ENCODE data around the gene KRT222.

Gene KRT222

GRCh38 chr17:40664582-40665333 is at the start of gene KRT222:
TSS of gene KRT222 (minus strand) at chr17:40665177. CDS start at chr17:40665099, 78 bp downstream.
- no peak for DNase-seq

- no peak for DNase-seq
Observed at GRCh38 chr17:40714473-40714872, 49.5 kb upstream of the KRT222 start.

DNA sequence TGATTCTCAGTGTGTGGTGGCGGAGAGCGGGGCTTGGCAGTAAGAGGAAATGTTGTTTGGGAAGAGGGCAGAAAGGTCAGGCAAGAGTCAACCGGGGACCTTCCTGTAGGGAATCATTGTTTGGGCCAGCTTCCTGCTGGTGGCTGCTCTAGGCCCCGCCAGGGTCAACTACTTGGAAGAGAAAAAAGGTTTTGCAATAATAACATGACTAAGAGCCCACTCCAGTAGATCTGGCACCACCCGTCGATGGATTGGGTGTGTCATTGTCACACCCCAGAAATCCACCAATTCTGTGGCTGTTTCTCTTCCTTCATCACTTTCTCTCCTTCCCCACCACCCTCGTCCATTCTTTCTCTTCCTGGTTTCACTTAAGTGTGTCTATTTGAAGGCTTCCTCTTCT is 42.8 kb upstream of the KRT222 start:
- no peak for DNase-seq

- DNase-seq, result no peak
Observed at GRCh38 chr17:40705584-40705983, 40.6 kb upstream of the KRT222 start.

GRCh38 chr17:40703652-40704051 is 38.7 kb upstream of the KRT222 start, which contains the start of gene KRT24:
TSS of gene KRT24 (minus strand) at chr17:40703752. CDS start at chr17:40703693, 59 bp downstream.
- no peak for DNase-seq

DNA sequence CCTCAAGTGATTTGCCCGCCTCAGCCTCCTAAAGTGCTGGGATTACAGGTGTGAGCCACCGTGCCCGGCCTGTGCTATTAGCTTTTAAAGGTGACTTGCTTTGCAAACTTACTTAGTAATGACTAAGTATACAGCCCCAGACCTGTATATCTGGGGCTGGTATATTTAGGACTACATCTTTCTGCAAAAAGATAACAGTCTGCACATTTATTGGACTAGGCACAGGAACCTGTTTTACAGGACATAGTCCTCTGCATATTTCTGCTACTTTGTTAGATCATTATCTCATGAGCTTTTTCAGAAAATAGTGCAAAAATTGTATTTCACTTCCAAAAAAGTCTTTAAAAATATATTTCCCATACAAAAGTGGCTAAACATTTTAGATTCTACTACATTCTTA is 37.3 kb upstream of the KRT222 start:
- no peak for DNase-seq

- DNase-seq, result no peak
Observed at GRCh38 chr17:40699853-40700252, 34.9 kb upstream of the KRT222 start.

GRCh38 chr17:40699371-40699770 is 34.4 kb upstream of the KRT222 start:
- no peak for DNase-seq

DNA sequence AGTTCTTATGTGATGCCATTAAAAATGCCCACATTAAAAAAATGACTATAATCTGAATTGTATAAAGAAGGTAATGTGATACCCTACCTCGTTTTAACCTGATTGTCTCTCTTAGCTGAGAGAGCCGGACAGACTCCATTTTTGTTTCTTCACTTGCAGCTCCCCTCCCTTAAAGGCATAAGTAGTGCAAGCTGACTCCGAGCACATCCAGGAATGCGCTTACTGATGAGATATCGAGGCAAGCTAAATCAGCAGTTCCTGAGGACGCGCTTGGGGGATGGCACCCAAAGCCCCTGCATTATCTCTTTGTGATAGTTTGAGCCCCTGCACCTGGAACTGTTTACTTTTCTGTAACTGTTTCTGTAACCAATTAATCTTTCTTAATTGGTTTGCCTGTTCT is 32.3 kb upstream of the KRT222 start:
- DNase-seq, result no peak

- no peak for DNase-seq
Observed at GRCh38 chr17:40696651-40697072, 31.7 kb upstream of the KRT222 start.

- DNase-seq, result no peak
Observed at GRCh38 chr17:40695874-40696472, 31.0 kb upstream of the KRT222 start.

- DNase-seq, result no peak
Observed at GRCh38 chr17:40694584-40694983, 29.6 kb upstream of the KRT222 start.

DNA sequence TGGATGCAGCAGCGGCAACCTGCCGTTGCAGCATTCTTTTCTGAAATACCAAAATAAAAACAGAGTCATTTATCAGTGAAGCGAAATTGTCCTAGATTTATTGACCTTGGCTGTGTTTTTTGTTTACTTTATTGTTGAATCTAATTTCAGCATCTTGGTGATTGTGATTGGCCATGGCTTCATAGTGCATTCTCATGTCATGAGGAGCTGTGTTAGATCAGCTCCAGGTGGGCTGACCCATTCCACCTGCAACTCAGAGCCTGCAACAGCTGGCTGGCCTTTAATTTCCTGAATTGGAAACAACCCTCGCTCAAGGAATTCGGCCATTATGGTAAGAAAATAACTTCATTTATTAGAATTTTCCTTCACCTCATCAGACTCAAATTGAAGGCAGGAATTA is 22.1 kb upstream of the KRT222 start:
- DNase-seq, result no peak

DNA sequence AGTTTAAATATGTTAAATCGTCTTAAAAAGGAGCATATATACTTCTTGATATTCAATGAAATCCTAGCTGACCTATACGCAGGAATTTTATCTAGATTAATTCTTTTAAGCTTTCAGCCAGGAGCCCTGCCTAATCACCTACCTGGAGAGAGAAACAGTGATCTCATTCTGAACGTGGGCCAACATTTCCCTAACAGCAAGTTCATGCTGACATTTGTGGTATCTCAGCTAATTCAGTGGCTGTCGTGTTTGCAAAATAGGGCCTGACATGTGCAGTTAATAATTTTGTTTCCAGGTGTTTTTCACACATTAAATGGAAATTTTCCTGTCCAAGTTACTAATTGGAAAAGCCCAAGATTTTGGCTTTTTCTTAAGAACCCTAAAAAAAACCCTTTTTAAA is 21.2 kb upstream of the KRT222 start:
- DNase-seq, result no peak

GRCh38 chr17:40680998-40681397 is 16.0 kb upstream of the KRT222 start:
- DNase-seq, result no peak

- no peak for DNase-seq
Observed at GRCh38 chr17:40679523-40679907, 14.5 kb upstream of the KRT222 start.

DNA sequence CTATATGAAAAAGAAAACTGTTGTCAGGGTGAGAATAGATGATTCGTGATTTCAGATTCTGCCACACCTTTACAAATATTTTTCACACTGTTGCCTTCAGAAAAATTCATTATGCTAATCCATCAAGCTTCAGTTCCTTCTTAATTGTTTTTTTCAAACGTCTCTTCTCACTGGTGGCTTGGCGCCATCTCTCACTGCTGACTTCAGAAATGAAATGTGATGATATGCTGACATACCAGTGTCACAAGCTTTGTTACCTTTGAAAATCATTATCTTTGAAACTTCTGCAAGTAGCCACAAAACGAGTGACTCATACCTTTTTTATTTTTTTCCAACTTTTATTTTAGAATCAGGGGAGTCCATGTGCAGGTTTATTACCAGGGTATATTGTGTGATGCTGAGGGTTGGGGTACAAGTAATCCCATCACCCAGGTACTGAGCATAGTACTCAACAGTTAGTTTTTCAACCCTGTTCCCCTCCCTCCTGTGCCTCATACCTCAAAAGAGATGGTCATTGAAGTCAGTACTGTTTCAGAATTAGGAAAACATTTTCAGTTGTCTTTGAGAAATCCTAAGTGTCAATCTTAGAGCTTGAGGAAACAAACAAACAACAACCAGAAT is 14.0 kb upstream of the KRT222 start:
- no peak for DNase-seq

DNA sequence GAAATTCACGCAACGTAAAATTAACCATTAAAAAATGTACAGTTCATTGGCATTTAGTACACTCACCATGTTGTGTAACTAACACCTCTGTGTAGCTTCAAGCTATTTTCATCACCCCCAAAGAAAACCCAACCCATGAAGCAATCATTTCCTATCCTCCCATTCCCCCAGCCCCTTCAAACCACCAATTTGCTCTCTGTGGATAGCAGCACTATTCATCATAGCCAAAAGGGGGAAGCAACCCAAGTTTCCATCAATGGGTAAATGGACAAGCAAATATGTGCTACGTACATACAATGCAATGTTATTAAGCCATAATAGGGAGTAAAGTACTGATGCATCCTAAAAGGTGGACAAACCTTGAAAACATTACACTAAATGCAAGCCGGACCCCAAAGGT is 10.9 kb upstream of the KRT222 start:
- no peak for DNase-seq

GRCh38 chr17:40672654-40673053 is 7.7 kb upstream of the KRT222 start:
- DNase-seq, result no peak

DNA sequence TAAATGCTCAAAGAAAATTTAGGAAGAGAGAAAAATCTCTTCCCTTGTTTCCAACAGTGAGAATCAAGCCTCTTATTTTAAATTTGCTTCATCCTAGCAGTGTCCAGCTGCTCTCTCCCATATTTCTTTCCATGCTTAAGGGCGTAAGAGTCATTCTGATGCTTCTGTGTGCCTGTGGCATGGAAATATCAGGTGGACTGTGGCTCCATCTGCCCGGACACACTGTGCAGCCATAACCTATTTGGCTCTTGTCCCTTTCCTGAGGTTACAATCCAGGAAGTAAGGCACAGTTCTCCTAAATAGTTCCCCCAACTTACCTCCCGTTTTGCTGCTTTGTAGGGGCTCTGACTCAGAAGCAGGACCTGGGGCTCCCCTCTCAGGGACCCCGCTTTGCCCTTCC is 6.3 kb upstream of the KRT222 start:
- no peak for DNase-seq

DNA sequence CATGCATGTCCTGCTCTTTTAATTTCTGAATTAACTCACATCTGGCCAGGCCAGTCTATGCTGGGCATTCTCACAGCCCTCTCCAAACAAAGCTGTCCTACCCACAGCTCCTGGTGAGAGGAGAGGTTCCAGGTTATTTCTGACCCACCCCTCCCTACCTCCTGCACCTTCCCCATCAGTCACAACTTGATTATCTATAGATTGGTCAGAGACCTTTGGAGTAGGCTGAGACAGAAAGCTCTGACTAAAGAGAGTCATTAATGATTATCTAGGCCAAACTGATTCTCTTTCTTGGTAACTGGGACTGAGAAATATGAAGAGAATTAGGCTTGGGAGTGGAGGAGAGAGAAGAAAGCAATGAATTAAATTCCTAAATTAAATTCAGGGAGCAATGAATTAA is 1.4 kb upstream of the KRT222 start:
- no peak for DNase-seq

- no peak for DNase-seq
Observed at GRCh38 chr17:40663252-40663651, 1.7 kb downstream of the KRT222 start.

GRCh38 chr17:40659911-40660310 is 5.1 kb downstream of the KRT222 start:
- no peak for DNase-seq

GRCh38 chr17:40658396-40658795 is 6.6 kb downstream of the KRT222 start:
- DNase-seq, result no peak
